Measurements from ENCODE around the gene FPR3.

Gene FPR3

DNA sequence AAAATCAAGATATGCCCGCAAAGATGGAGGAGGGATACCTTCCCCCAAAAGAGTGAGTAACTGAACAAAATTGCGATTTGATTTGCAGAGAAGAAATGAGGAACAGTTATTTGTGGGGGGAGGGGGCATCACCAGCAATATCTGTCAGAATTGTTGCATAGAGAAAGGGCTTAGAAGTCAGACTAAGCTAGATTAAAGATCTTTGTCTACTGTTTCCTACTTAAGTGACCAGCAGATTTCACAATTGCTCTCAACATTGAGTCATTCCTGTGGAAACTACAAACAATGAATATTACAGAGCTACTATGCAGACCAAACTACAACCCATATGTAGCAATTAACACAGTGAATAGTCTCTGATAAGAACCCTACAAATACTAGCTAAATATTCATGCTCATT is 27.4 kb downstream of the FPR3 start:
- Histone ChIP-seq H3K9me3 (ENCODE audit: insufficient read depth, low read length) (peaks cover 14% of the 10 kb centered on the region; the same call in 1 of the 2 replicates), H3K36me3 (replicated peaks; ENCODE audit: low read depth, low read length) (peaks cover 7% of the 10 kb centered on the region), H3K4me1 (ENCODE audit: low read length) (peaks cover 34% of the 10 kb centered on the region), H3K4me3 (ENCODE audit: low read length) (no peak overlapping the region), H3K9ac (ENCODE audit: low read length) (no peak overlapping the region), H3K27ac (ENCODE audit: low read length) (no peak overlapping the region), H3K27me3 (ENCODE audit: low read depth, low read length) (no peaks in the 10 kb centered on the region), H2AFZ (ENCODE audit: low read depth, low read length) (no peak overlapping the region), H4K20me1 (ENCODE audit: insufficient read depth, low read length) (no peaks in the 10 kb centered on the region), H3K79me2 (ENCODE audit: low read length) (no peaks in the 10 kb centered on the region), H3K4me2 (ENCODE audit: low read length) (no peak overlapping the region)
- TF ChIP-seq, protein P1, sequence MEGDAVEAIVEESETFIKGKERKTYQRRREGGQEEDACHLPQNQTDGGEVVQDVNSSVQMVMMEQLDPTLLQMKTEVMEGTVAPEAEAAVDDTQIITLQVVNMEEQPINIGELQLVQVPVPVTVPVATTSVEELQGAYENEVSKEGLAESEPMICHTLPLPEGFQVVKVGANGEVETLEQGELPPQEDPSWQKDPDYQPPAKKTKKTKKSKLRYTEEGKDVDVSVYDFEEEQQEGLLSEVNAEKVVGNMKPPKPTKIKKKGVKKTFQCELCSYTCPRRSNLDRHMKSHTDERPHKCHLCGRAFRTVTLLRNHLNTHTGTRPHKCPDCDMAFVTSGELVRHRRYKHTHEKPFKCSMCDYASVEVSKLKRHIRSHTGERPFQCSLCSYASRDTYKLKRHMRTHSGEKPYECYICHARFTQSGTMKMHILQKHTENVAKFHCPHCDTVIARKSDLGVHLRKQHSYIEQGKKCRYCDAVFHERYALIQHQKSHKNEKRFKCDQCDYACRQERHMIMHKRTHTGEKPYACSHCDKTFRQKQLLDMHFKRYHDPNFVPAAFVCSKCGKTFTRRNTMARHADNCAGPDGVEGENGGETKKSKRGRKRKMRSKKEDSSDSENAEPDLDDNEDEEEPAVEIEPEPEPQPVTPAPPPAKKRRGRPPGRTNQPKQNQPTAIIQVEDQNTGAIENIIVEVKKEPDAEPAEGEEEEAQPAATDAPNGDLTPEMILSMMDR (IDR thresholded peaks at IDR 0.05; ENCODE audit: low read depth, low read length), result no peak
- TF ChIP-seq EZH2phosphoT487 (IDR thresholded peaks at IDR 0.05; ENCODE audit: low read depth), result no peak

DNA sequence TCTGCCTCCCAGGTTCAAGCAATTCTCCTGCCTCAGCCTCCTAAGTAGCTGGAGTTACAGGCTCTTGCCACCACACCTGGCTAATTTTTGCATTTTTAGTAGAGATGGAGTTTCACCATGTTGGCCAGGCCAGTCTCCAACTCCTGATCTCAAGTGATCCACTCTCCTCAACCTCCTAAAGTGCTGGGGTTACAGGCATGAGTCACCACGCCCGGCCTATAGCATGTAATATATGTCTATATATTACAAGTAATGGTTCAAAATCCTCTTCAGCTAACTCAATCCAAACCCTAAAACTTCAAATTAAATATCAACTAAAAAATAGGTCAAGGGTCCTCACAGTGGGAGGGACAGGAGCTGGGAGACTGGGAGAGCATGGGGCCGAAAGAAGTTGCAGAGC is 28.0 kb downstream of the FPR3 start:
- Histone ChIP-seq H3K9ac (ENCODE audit: low read length) (no peak overlapping the region), H2AFZ (ENCODE audit: low read depth, low read length) (no peak overlapping the region), H3K4me3 (ENCODE audit: low read length) (no peak overlapping the region), H3K36me3 (replicated peaks; ENCODE audit: low read depth, low read length) (peaks cover 7% of the 10 kb centered on the region), H3K4me1 (ENCODE audit: low read length) (peaks cover 34% of the 10 kb centered on the region), H3K27me3 (ENCODE audit: low read depth, low read length) (no peaks in the 10 kb centered on the region), H3K4me2 (ENCODE audit: low read length) (no peak overlapping the region), H4K20me1 (ENCODE audit: insufficient read depth, low read length) (no peaks in the 10 kb centered on the region), H3K9me3 (ENCODE audit: insufficient read depth, low read length) (peaks cover 14% of the 10 kb centered on the region; the same call in 1 of the 2 replicates), H3K27ac (ENCODE audit: low read length) (no peak overlapping the region), H3K79me2 (ENCODE audit: low read length) (no peaks in the 10 kb centered on the region)
- TF ChIP-seq EZH2phosphoT487 (IDR thresholded peaks at IDR 0.05; ENCODE audit: low read depth), result no peak
- TF ChIP-seq, protein P1 (IDR thresholded peaks at IDR 0.05; ENCODE audit: low read depth, low read length), result no peak

DNA sequence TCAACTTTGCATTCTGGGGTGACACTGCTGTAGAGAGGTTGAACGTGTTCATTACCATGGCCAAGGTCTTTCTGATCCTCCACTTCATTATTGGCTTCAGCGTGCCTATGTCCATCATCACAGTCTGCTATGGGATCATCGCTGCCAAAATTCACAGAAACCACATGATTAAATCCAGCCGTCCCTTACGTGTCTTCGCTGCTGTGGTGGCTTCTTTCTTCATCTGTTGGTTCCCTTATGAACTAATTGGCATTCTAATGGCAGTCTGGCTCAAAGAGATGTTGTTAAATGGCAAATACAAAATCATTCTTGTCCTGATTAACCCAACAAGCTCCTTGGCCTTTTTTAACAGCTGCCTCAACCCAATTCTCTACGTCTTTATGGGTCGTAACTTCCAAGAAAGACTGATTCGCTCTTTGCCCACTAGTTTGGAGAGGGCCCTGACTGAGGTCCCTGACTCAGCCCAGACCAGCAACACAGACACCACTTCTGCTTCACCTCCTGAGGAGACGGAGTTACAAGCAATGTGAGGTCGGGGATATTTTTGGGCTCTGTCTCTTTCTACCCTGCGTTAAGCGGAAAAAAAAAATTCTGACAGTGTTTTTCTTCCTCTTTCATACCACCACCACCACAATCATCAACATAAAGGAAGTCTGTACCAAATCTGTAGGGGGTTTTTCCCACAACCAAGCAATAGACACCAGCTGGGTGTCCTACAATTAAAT is 29.5 kb downstream of the FPR3 start:
- no peaks in the 10 kb centered on the region for H3K27me3 ChIP-seq (ENCODE audit: low read depth, low read length)
- peak overlapping the region; percentile 36; the same call in 1 of the 2 replicates for H3K9ac ChIP-seq (ENCODE audit: low read length)
- H3K4me2 ChIP-seq (ENCODE audit: low read length), result peak overlapping the region; percentile 42
- peaks cover 25% of the 10 kb centered on the region; the same call in 1 of the 2 replicates for H3K9me3 ChIP-seq (ENCODE audit: insufficient read depth, low read length)
- no peak for TF ChIP-seq EZH2phosphoT487 (IDR thresholded peaks at IDR 0.05; ENCODE audit: low read depth)
- peaks cover 34% of the 10 kb centered on the region for H3K4me1 ChIP-seq (ENCODE audit: low read length)
- H3K79me2 ChIP-seq (ENCODE audit: low read length), result no peaks in the 10 kb centered on the region
- peak overlapping the region; percentile 18; the same call in 1 of the 2 replicates for H3K4me3 ChIP-seq (ENCODE audit: low read length)
- 0 out of 2 replicates have a peak overlapping the region, but pooled peaks have one; percentile 9 for H2AFZ ChIP-seq (ENCODE audit: low read depth, low read length)
- peaks cover 11% of the 10 kb centered on the region for H3K36me3 ChIP-seq (replicated peaks; ENCODE audit: low read depth, low read length)
- H4K20me1 ChIP-seq (ENCODE audit: insufficient read depth, low read length), result no peaks in the 10 kb centered on the region
- peak overlapping the region; percentile 86 for H3K27ac ChIP-seq (ENCODE audit: low read length)

DNA sequence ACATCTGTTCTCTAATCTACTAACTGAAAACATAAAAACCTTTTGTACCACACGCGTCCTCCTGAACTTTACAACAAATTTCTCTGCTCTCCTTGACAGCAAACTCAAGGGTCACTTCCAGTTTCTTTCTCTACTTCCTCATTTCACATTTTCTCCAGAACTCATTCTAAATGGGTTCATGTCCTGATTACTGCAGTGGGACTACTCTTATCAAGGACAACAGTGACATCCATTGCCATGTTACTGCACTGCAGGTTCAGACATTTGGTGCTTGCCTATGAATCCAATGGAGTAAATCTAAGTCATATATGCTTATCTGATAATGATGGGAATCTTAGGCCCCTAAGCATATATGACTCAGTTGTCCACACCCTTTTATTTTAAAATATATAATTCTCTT is 35.3 kb downstream of the FPR3 start:
- no peak overlapping the region for H3K9ac ChIP-seq (ENCODE audit: low read length)
- no peak overlapping the region for H2AFZ ChIP-seq (ENCODE audit: low read depth, low read length)
- H3K36me3 ChIP-seq (replicated peaks; ENCODE audit: low read depth, low read length), result peaks cover 11% of the 10 kb centered on the region
- H3K4me3 ChIP-seq (ENCODE audit: low read length), result no peak overlapping the region
- H4K20me1 ChIP-seq (ENCODE audit: insufficient read depth, low read length), result no peaks in the 10 kb centered on the region
- H3K27me3 ChIP-seq (ENCODE audit: low read depth, low read length), result no peaks in the 10 kb centered on the region
- H3K4me1 ChIP-seq (ENCODE audit: low read length), result peaks cover 11% of the 10 kb centered on the region
- peak overlapping the region; percentile 41 for H3K27ac ChIP-seq (ENCODE audit: low read length)
- TF ChIP-seq, protein P1 (IDR thresholded peaks at IDR 0.05; ENCODE audit: low read depth, low read length), result peak; percentile 84
- no peak for TF ChIP-seq EZH2phosphoT487 (IDR thresholded peaks at IDR 0.05; ENCODE audit: low read depth)
- no peaks in the 10 kb centered on the region for H3K79me2 ChIP-seq (ENCODE audit: low read length)
- H3K9me3 ChIP-seq (ENCODE audit: insufficient read depth, low read length), result peaks cover 32% of the 10 kb centered on the region; the same call in 1 of the 2 replicates
- peak overlapping the region; percentile 3; the same call in 1 of the 2 replicates for H3K4me2 ChIP-seq (ENCODE audit: low read length)

All from OCI-LY3 (cell line).